Islet precursor cell (in vitro differentiated cells): ENCODE data around the gene TENT4A.

Source experiments
- DNase-seq: peaks from one replicate; pipeline ENCODE4 v3.0.0-alpha.2; 2018

TENT4A gene

DNA sequence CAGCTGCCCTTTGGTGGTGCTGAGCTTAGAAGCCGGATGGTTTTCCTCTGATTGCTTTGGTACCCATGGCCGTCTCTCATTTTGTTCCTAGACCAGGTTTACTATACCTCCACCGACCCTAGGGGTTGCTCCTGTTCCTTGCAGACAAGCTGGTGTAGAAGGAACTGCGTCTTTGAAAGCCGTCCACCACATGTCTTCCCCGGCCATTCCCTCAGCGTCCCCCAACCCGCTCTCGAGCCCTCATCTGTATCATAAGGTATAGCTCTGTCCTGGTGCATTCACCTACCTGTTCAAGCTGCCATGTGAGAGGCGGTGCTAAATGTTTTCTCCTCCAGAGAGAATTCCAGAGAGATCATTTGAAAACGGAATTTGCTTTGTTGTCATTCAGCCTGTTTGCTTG, 39.5 kb downstream of the TENT4A start:
- DNase-seq, result no peak

DNA sequence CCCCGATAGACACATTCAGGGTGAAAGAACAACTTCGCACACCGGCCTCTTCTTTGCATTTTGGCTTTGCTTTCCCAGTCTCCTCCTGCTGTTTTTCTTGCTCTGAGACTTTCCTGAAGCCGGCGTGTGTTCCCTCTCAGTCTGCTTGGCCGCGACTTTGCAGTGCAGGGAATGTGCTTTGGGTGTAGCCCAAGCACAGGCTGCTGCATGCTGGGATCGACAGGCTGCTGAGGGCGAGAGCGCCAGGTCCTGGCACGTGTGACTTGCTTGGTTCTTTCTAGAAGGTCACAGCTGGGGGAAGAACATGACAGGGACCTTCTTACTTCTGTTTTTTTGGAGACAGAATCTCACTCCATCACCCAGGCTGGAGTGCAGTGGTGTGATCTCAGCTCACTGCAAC, 40.6 kb downstream of the TENT4A start:
- no peak for DNase-seq

- DNase-seq, result no peak
Measured at GRCh38 chr5:6754766-6755165, 41.5 kb downstream of the TENT4A start.

DNA sequence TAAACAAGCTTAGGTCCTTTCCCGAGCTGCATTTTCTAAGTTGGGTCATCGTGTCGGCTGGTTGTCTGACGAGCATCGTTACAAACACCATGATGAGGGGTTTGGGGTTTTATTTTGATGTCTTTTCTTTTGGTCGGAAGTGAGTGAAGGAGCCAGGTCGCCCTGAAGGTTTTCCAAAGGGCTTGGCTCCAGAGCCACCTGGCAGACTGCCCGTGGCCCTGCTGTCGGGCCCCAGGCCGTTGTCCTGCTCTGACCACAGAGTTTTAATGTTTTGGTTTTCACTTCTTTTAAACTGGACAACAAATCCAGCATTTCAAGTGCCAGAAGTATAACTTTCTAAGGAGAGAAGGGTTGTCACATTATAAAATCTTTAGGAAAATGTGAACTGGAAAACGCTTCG, 42.3 kb downstream of the TENT4A start:
- no peak for DNase-seq

DNA sequence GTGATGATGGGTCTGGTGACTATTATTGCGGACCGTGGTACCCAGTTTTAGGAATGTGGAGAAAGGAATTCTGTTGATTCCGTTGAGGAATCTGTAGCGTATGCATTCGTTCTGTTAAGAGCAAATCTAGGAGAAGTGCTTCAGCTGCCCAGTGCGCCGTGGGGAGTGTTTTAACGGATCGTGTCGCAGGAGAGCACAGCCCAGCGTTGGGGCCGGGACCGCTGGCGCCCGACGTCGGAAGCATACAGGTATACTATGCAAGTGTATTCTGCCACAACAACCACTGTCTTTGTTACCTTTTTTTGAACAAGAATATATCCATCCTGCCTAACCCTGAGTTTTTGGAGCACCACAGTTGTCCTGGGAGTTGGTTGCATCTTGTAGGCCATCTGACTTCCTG, 42.7 kb downstream of the TENT4A start:
- DNase-seq, result no peak

GRCh38 chr5:6757414-6757969, 44.3 kb downstream of the TENT4A start:
- DNase-seq, result no peak

DNA sequence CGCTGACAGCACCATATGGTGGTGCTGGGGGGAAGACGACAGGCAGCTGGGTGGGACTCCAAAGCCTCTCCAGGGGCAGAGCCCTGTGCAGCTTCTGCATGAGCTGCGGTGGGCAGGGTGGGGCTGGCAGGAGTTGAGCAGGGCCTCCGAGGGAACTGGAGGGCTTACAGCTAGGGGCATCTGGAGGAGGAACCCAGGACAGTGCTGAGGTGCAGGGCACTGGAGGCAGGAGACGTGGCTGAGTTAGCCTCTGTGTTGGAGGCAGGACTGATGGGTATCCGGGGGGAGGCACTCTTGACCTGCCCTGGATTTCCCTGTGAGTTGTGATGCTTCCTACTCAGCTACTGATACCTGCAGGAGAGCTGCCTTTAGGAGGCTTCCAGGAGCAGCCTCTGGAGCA, 45.0 kb downstream of the TENT4A start:
- no peak for DNase-seq

GRCh38 chr5:6758706-6759105, 45.5 kb downstream of the TENT4A start:
- no peak for DNase-seq

- peak; percentile 85 for DNase-seq
Measured at GRCh38 chr5:6759401-6759800, 46.2 kb downstream of the TENT4A start.

DNA sequence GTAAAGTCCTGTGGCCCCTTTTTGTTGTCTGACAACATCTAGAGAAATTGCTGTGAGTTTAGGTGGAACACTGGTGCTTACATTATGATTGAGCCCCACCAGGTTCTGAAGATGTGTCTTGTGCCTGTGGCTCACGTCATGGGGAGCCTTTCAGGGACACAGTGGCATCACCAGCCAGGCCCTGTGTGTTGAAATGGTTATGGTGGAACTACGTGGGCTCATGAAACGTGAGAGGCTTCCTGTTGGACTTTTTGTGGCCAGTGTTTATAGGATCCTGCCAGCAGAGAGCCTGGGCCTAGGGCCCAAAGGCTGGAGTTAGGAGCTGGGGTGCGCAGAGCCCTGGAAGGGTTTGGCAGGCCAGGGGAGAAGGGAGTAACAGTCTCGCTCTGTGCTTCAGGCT, 46.8 kb downstream of the TENT4A start:
- no peak for DNase-seq

DNA sequence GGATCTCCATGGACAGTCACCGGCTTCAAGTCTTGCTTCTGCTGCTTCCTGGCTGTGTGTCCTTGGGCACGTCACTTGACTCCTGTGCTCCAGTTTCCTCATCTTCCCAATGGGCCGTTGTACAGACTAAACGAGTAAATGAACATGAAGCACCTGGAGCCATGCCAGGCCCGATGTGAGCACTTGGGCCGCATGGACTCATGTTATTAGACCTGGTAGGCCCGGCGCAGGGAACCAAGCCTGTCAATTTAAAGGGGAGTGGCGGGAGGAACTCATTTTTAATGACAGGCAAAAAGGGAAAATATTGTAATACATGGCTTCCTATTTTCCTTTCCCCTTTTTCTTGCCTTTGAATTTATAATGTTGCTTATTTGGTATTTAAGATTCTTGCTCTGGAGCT, 47.5 kb downstream of the TENT4A start:
- DNase-seq, result no peak

GRCh38 chr5:6761333-6761732, 48.1 kb downstream of the TENT4A start:
- DNase-seq, result no peak

GRCh38 chr5:6762116-6762515, 48.9 kb downstream of the TENT4A start:
- peak; percentile 83 for DNase-seq

- DNase-seq, result no peak
Measured at GRCh38 chr5:6762697-6763096, 49.5 kb downstream of the TENT4A start.

DNA sequence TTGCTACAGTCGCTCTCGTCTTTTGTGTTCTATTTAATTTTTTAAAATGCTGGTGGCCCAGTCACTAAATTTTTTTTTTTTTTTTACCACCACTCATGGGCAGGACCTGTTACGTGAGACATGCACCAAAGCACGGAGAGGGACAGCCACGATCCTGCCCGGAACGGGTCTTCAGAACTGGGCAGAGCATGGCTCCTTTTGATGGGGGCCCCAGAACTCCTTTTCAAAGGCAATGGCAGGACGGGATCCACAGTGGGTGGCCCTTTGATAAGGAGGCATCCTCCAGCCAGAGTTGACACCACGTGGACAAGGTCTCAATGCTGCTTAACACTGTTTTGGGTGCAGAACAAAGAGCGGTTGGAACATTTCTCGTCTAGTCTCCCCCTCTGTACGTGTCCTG, 50.0 kb downstream of the TENT4A start:
- no peak for DNase-seq

DNA sequence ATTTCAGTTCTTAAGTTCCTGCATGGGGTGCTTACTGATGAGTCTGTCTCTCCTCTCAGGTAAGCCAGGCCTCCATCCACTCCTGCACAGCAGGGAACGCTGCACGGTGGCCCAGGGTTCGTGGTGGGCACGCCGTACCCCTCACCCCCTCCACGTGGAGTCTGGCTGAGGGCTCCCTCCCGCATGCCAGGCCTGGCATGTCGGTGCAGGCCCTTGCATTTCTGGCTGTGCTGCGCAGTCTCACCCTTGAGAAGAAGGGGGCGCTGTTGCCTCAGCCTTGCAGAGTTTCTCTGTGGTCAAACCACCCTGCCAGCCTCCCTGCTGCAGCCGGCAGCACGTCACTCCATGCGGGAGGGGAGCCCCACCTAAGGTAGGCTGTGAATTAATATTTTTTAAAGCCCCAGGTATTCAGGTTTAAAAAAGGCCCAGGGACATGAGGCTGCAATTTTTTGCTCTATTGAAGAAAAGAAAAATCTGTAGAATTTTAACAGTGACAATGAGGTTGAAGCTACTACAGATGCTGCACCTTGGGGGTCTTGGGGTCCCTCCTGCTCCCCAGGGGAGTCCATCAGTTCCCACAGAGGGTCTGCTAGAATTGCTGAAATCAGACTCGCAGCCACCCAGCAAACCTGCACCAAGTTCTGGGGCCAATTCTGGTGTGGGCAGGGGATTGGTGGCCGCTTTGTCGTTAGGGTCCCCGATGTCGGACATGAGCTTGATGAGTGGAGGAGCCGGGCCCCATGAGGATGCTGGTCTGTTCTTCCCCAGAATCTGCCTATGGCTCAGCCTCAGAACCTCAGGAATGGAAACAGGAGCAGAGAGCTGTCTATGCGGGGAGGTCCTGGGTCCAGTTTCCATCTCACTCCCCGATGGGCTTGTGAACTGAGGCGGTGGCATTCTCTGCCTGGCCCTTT, 52.6 kb downstream of the TENT4A start:
- peak; percentile 92 for DNase-seq

DNA sequence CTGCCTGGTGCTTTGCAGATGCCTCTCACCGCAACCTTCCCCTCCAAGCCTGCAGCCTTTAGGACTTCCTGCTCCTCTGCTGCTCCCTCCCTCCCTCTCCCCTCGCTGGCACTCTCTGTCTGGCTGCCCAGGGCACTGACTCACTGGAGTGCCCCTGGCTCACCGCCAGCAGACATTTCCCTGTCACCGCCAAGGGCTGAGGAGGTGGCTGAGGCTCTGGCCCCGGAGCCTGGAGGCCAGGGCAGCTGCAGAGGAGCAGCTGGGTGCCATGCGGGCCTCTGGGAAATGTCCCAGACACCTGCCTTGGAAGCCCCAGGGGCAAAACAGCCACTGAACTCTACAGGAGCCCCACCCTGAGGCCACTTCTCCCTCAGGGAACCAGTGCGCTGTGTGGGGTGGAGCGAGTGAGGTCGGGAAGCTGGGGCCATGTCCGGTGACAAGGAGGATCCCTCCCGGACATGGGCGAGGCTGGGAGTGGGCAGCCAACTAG, 53.4 kb downstream of the TENT4A start:
- DNase-seq, result peak; percentile 76

DNA sequence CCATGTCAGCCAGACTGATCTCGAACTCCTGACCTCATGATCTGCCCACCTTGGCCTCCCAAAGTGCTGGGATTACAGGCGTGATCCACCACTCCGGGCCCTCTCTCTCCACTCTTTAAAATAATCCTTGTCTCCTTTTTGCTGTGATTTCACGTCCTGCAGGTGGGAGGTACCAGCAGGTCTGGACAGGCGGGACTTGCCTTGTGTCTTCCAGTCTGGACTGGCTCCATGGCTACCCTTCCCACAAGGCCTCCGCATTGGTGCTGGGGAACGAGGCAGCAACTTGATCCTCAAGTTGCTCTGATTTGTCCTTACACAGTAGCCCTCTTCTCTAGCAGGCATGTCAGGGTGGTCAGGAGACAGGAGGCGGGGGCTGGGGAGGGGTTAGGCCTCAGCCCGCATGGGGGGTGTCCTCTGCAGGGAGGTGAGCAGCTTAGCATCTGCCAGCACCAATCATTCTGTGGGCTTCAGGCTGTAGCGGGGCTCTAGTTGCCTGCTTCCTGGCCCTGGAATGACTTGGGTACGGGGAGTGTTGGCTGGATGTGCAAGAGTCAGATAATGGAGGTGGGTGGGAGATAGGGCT, 54.3 kb downstream of the TENT4A start:
- no peak for DNase-seq

DNA sequence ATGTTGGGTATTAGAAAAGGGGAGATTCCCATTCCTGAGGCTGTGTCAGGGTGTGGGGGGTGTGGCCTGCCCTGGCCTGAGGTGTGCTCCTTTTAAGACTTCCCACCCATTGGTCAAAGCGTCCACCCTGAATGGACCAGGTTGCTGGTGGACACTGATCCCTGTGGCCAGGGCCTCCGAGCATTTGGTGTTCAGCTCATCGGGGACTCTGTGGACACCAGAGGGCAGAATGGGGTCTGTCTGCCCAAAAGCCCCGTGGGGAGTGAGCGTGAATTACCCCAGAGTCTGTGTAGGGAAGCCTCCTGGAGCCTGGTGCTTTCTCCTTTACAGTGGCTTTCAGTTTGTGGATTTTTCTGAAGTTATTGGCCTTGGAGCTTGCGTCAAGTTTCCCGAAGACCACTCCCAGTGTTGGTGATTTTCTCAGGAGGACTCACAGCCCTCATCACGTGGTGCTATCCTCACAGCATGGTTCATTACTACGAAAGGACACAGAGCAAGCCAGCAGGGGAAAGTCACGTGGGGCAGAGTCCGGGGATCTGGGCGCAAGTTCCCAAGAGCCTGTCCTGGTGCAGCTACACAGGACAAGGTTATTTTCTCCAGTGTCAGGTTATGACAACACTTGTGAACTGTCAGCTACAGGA, 55.5 kb downstream of the TENT4A start:
- DNase-seq, result no peak

DNA sequence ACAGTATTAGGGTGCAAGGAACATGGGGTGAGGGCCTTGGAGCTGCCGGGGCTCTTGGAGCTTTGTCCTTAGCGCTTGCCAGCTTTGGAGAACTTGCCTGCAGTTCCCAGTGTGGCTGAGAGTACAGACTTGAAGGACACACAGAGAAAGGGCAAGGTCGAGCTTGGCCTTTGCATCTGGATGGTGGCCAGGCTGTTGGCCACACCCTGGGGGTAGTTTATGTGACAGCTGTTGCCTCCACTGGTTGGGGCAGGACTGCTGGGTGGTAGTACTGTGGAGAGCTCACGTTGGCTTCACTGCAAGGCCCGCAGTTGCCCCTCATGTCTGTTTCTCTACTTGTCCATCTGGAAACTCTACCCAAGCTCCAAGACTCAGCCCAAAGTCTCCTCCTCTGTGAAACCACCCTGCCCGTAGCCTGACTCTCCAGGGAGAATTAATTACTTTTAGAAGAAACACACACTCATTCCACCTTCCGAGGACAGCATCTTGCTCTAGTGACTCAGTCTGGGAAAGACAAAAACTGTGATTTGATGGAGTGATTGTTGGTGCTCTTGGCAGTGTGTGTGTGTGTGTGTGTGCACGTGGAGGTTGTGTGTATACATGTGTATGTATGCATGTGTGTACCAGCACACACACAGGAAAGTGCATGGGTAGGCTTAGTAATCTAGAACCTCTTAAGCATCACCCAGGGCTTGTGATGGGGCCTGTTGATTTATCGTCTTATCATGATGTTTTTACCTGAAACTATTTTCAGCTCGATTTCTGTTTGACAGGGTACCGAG, 57.8 kb downstream of the TENT4A start:
- DNase-seq, result no peak

DNA sequence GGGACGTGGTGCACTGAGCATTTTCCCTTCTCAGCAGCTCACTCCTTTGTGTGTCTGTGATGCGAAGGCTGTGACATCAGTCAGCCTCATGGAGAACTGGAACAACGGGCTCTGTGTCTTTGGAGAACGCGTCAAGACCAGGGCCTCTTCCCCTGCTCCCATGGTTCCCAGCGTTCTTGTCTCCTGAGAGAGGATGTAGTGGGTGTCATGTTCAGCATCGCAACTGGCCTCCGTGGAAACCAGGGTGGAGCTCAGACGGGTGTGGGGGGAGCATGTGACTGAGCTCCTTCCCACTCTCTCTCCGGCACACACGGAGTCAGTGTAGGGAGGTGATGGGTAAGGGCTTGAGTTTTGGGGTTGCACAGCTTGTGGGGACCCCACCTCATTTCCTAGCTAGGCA, 59.7 kb downstream of the TENT4A start:
- DNase-seq, result no peak

GRCh38 chr5:6773342-6774035, 60.3 kb downstream of the TENT4A start:
- peak; percentile 3 for DNase-seq
